Liver (tissue), 3 donors: ENCODE data around the gene TTC29.

Source experiments
- ATF3 ChIP-seq: IDR thresholded peaks from 2 replicates; pipeline ENCODE4 v1.6.1; 2016; ENCODE audit warnings: antibody characterized with exemption
- CTCF ChIP-seq: fragments of 150-350 bp; IDR thresholded peaks from 2 replicates; pipeline ENCODE4 v1.5.1; 2017; ENCODE audit warnings: improper control_type of control experiment, low read depth, low read length; ENCODE audit not compliant: missing input control
- FOXA1 ChIP-seq: IDR thresholded peaks from 2 replicates; pipeline ENCODE4 v1.6.1; 2016; ENCODE audit warnings: antibody characterized with exemption
- GABPA ChIP-seq, 2 donors: IDR thresholded peaks in 1 of 2; conservative IDR thresholded peaks in 1 of 2; 2 replicates each; pipeline ENCODE4 v1.6.1; 2016; ENCODE audit warnings: antibody characterized with exemption in 2 of 2, mild to moderate bottlenecking in 1 of 2, moderate library complexity in 1 of 2
- RAD21 ChIP-seq, 2 donors: IDR thresholded peaks; 2 replicates each; pipeline ENCODE4 v1.6.1; 2016; ENCODE audit warnings: antibody characterized with exemption in 2 of 2, mild to moderate bottlenecking in 2 of 2
- TAF1 ChIP-seq: conservative IDR thresholded peaks from 2 replicates; pipeline ENCODE4 v1.6.1; 2016; ENCODE audit warnings: antibody characterized with exemption, mild to moderate bottlenecking
- donor health status: healthy.
- donor health status: healthy.

- no peak for TF ChIP-seq CTCF
- TF ChIP-seq RAD21 (IDR thresholded peaks at IDR 0.05) = no peak
- TF ChIP-seq TAF1 = no peak
- TF ChIP-seq FOXA1 = no peak
- no peak for TF ChIP-seq GABPA (IDR thresholded peaks at IDR 0.05 in 1 of 2, conservative IDR thresholded peaks at IDR 0.05 in 1 of 2)
- no peak for TF ChIP-seq ATF3
Observed at GRCh38 chr4:146846882-146847281, 98.8 kb downstream of the TTC29 start.
